Right cardiac atrium (tissue), 5 donors: ENCODE measurements around the gene RIPOR3. TPM values are rescaled to one million over a fixed set of nuclear protein-coding genes. Genes with fewer than 3 reads are reported as not detected.

Source experiments
- ATAC-seq, 2 donors: fragments of 200-7000 bp; cut with Tn5 transposase; one replicate each; pipeline versions ENCODE4 v1.8.0 to v1.9.1; 2020; ENCODE audit warnings: moderate library complexity in 2 of 2, mild to moderate bottlenecking in 1 of 2
- DNase-seq, 3 donors: peaks; one replicate each; pipeline ENCODE4 v3.0.0-alpha.2; 2020
- H3K27ac ChIP-seq: one replicate; pipeline ENCODE4 v1.5.1; 2013; ENCODE audit warnings: mild to moderate bottlenecking, low read length, control low read depth, moderate library complexity
- H3K27me3 ChIP-seq: one replicate; pipeline ENCODE4 v1.6.1; 2013; ENCODE audit not compliant: control insufficient read depth, insufficient read depth
- H3K4me1 ChIP-seq: one replicate; pipeline ENCODE4 v1.6.1; 2013; ENCODE audit warnings: low read length; ENCODE audit not compliant: control insufficient read depth, insufficient read depth
- H3K4me3 ChIP-seq: one replicate; pipeline ENCODE4 v1.5.1; 2013; ENCODE audit warnings: low read length, control low read depth
- H3K9me3 ChIP-seq: one replicate; pipeline ENCODE4 v1.6.1; 2013; ENCODE audit warnings: low read length; ENCODE audit not compliant: control insufficient read depth
- WGBS: extraction: QIAGEN DNeasy Blood & Tissue Kit; methylation state at CpG from one replicate; pipeline ENCODE4 v1.1.7; 2013; 5-methylcytosine and 5-hydroxymethylcytosine counted together
- intact Hi-C, 4 donors: fragments of 100-400 bp; cut with DNase I; formaldehyde crosslinking; loops; one replicate each; pipeline versions ENCODE4 v1.11.0 to v1.14.0; 2022 to 2023
- polyA plus RNA-seq: library from polyadenylated mRNA; stranded (reverse); fragments of 200-250 nt; gene quantifications from one replicate; pipeline ENCODE4 v1.2.3, GENCODE V29; 2013
- total RNA-seq, 4 donors: library from RNA; stranded (reverse); fragmentation: NEBNext Ultra II Directional; extraction: Animal tissue kit (Norgen Biotek cat#: 25700); gene quantifications; one replicate each; pipeline ENCODE4 v1.2.1, GENCODE V29; 2021
- donor health status: healthy with polysubstance abuse.
- donor health status: DM: no; HTN: yes; CAD: no.
- donor health status: DM: no; HTN: no; CAD: no.
- donor health status: DM: no; HTN: yes; CAD: no; lungs with severe emphysema.
- donor health status: DM: yes; HTN: yes; CAD: no.

The RIPOR3 gene
- total and polyA plus RNA-seq, 5 donors: 2.1 to 12.9 (median 3.5) TPM

- H3K27me3 ChIP-seq: no peaks in the 10 kb centered on the region
- 88% methylated on average over 8 of the region's 8 CpGs for WGBS
- ATAC-seq (no peak), DNase-seq (no peak)
- H3K9me3 ChIP-seq: no peaks in the 10 kb centered on the region
- no peak overlapping the region for H3K27ac ChIP-seq
- no peak overlapping the region for H3K4me3 ChIP-seq
- H3K4me1 ChIP-seq: no peaks in the 10 kb centered on the region
- intact Hi-C loops: no loop called here
These were observed 2.9 kb downstream of the RIPOR3 start for GRCh38 chr20:50688256-50688975.

GRCh38 chr20:50686821-50687220, 4.5 kb downstream of the RIPOR3 start:
- Histone ChIP-seq H3K27me3 (no peaks in the 10 kb centered on the region), H3K4me1 (no peaks in the 10 kb centered on the region), H3K27ac (no peak overlapping the region), H3K4me3 (no peak overlapping the region), H3K9me3 (no peaks in the 10 kb centered on the region)
- WGBS: 82% methylated on average over 10 of the region's 10 CpGs
- no peak for ATAC-seq
- intact Hi-C loops: no loop called here
- DNase-seq: no peak

DNA sequence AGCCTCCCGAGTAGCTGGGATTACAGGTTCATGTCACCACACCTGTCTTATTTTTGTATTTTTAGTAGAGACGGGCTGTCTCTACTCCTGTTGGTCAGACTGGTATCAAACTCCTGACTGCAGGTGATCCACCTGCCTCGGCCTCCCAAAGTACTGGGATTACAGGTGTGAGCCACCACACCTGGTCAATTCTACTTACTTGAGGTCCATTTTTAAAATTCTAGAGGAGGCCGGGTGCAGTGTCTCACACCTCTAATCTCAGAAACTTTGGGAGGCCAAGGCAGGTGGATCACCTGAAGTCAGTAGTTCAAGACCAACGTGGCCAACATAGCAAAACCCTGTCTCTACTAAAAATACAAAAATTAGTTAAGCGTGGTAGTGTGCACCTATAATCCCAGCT, 7.8 kb downstream of the RIPOR3 start:
- no peaks in the 10 kb centered on the region for H3K9me3 ChIP-seq
- H3K27me3 ChIP-seq: no peaks in the 10 kb centered on the region
- intact Hi-C loops: no loop called here
- WGBS: 92% methylated on average over 6 of the region's 6 CpGs
- no peak overlapping the region for H3K27ac ChIP-seq
- ATAC-seq (no peak), DNase-seq (no peak)
- no peak overlapping the region for H3K4me3 ChIP-seq
- H3K4me1 ChIP-seq: peaks cover 6% of the 10 kb centered on the region

DNA sequence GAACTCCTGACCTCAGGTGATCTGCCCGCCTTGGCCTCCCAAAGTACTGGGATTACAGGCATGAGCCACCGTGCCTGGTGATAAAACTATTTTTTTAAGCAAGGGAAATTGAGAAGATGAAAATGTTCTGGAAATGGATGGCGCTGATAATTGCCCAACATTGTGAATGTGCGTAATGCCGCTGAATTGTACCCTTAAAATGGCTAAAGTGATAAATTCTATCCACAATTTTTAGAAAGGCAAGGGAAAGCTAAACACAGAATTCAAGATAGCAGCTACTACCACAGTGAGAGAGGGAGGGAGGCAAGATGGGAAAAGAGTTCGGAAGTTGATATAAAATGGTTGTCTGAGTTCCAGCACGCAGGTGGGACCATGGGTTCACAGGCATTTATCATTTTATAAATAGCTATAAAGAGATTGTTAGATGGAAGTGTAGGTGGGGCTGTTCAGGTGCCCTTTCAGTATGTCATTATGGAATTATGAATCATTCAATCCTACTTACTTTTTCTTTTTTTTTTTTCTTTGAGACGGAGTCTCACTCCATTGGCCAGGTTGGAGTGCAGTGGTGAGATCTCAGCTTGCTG, 8.3 kb downstream of the RIPOR3 start:
- intact Hi-C loops: no loop called here
- Histone ChIP-seq H3K4me3 (no peak overlapping the region), H3K27me3 (no peaks in the 10 kb centered on the region), H3K9me3 (no peaks in the 10 kb centered on the region), H3K4me1 (peaks cover 6% of the 10 kb centered on the region), H3K27ac (no peak overlapping the region)
- ATAC-seq: no peak
- DNase-seq: no peak
- WGBS: 88% methylated on average over 8 of the region's 8 CpGs

- ATAC-seq (no peak), DNase-seq (no peak)
- no peaks in the 10 kb centered on the region for H3K9me3 ChIP-seq
- peaks cover 6% of the 10 kb centered on the region for H3K4me1 ChIP-seq
- intact Hi-C loops: no loop called here
- no peaks in the 10 kb centered on the region for H3K27me3 ChIP-seq
- 86% methylated on average over 4 of the region's 4 CpGs for WGBS
- H3K27ac ChIP-seq: no peak overlapping the region
- no peak overlapping the region for H3K4me3 ChIP-seq
These were observed 9.3 kb downstream of the RIPOR3 start for GRCh38 chr20:50682065-50682464.

DNA sequence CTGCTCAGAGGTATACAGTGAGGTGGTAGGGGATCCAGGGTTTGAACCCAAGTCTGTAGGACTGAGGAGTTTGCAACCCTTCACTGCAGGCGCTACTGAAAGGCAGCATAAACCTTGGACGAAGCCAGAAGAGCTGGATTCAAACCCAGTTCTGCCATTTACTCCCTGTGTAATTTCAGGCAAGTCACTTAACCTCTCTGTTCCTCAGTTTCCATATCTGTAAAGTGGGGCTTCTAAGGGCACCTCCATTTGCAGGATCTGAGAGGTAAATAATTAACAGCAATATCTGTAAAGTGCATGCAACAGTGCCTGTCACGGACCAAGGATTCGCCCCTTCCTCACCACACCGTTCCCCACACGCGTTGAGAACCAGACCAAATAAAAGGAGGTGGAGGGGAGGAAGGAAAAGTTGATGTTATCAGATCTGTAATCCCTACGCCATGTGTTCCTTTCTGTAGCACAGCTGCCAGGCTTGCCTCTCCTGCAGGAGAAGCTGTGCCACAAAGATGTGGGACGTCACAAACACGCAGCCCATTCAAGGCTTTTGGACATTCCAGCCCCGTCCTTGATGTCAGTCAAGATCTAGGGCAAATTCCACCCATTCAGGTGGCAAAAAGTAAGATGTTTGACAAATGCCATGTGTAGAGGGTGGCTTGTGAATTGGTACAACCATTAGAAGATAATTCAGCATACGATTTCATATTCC, 9.8 kb downstream of the RIPOR3 start:
- peaks cover 6% of the 10 kb centered on the region for H3K4me1 ChIP-seq
- 80% methylated on average over 12 of the region's 12 CpGs for WGBS
- no peak overlapping the region for H3K4me3 ChIP-seq
- no peaks in the 10 kb centered on the region for H3K27me3 ChIP-seq
- ATAC-seq: no peak
- intact Hi-C loops: no loop called here
- H3K27ac ChIP-seq: no peak overlapping the region
- no peak for DNase-seq
- H3K9me3 ChIP-seq: no peaks in the 10 kb centered on the region

- WGBS: 72% methylated on average over 19 of the region's 19 CpGs
- Histone ChIP-seq H3K9me3 (no peaks in the 10 kb centered on the region), H3K4me1 (peaks cover 6% of the 10 kb centered on the region), H3K27me3 (no peaks in the 10 kb centered on the region), H3K27ac (no peak overlapping the region), H3K4me3 (no peak overlapping the region)
- DNase-seq (peak in 2 of 3 donors; percentile 58 to 73), ATAC-seq (peak; percentile 68 to 70)
- intact Hi-C loops: no loop called here
These were observed 11.0 kb downstream of the RIPOR3 start for GRCh38 chr20:50680105-50680960.

GRCh38 chr20:50679753-50680104, 11.6 kb downstream of the RIPOR3 start:
- Histone ChIP-seq H3K4me3 (no peak overlapping the region), H3K27me3 (no peaks in the 10 kb centered on the region), H3K4me1 (peaks cover 8% of the 10 kb centered on the region), H3K9me3 (no peaks in the 10 kb centered on the region), H3K27ac (no peak overlapping the region)
- intact Hi-C loops: no loop called here
- DNase-seq (no peak), ATAC-seq (no peak)
- WGBS: 59% methylated on average over 5 of the region's 5 CpGs

- 31% methylated on average over 8 of the region's 8 CpGs for WGBS
These were observed 13.0 kb downstream of the RIPOR3 start for GRCh38 chr20:50678169-50678898.

DNA sequence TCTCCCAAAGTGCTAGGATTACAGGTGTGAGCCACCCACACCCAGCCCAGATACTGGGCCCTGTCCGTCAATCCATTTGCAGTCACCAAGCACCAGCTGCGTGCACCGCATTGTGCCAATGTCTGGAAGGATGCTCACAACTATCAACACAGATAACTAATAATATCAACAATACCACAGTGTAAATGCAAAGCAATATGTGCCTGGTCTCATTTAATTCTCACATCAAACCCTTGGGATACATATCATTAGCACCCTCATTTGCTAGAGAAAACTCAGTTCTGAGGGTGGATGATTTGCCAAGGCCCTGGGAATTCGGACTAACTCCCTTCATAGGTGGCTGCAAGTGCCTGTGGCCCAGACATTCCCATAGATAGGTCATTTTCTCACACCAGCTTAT, 14.5 kb downstream of the RIPOR3 start:
- Histone ChIP-seq H3K4me1 (peaks cover 8% of the 10 kb centered on the region), H3K27ac (no peak overlapping the region), H3K27me3 (no peaks in the 10 kb centered on the region), H3K9me3 (no peaks in the 10 kb centered on the region), H3K4me3 (no peak overlapping the region)
- no peak for DNase-seq
- no peak for ATAC-seq
- WGBS: 94% methylated on average over 4 of the region's 4 CpGs
- intact Hi-C loops: no loop called here

More at GRCh38 chr20:50678169-50678898, 13.0 kb downstream of the RIPOR3 start:
- ATAC-seq (peak; percentile 49 to 66), DNase-seq (peak in 1 of 3 donors; percentile 67)
- Histone ChIP-seq H3K27ac (no peak overlapping the region), H3K9me3 (no peaks in the 10 kb centered on the region), H3K4me1 (peaks cover 8% of the 10 kb centered on the region), H3K27me3 (no peaks in the 10 kb centered on the region), H3K4me3 (no peak overlapping the region)
- intact Hi-C loops: no loop called here
